GM21367 (cell line): Measurements from ENCODE around the gene COL6A5.

Experiments
- ATAC-seq: cut with Tn5 transposase; IDR thresholded peaks from one replicate; pipeline ENCODE4 v1.9.1; 2021; ENCODE audit not compliant: unreplicated experiment

The COL6A5 gene

GRCh38 chr3:130509008-130509407, 163.5 kb downstream of the COL6A5 start:
- no peak for ATAC-seq

GRCh38 chr3:130514681-130515080, 169.2 kb downstream of the COL6A5 start:
- ATAC-seq = no peak

GRCh38 chr3:130515755-130516154, 170.3 kb downstream of the COL6A5 start:
- ATAC-seq = no peak

GRCh38 chr3:130516645-130517512, 171.4 kb downstream of the COL6A5 start, which contains the start of gene COL6A6:
Gene COL6A6, plus strand, starts transcription at chr3:130517177. Its CDS starts 43,188 bp downstream, at chr3:130560365.
- no peak for ATAC-seq

GRCh38 chr3:130517602-130518001, 172.1 kb downstream of the COL6A5 start:
- no peak for ATAC-seq

GRCh38 chr3:130519754-130520153, 174.3 kb downstream of the COL6A5 start:
- ATAC-seq = no peak

- no peak for ATAC-seq
Observed at GRCh38 chr3:130522399-130522798, 176.9 kb downstream of the COL6A5 start.

- ATAC-seq = no peak
Observed at GRCh38 chr3:130527426-130527825, 182.0 kb downstream of the COL6A5 start.

- ATAC-seq = no peak
Observed at GRCh38 chr3:130528120-130528519, 182.6 kb downstream of the COL6A5 start.

- no peak for ATAC-seq
Observed at GRCh38 chr3:130529486-130530215, 184.2 kb downstream of the COL6A5 start.

GRCh38 chr3:130533247-130533646, 187.8 kb downstream of the COL6A5 start:
- ATAC-seq = no peak
